ENCODE data around the gene TRAF4.

GRCh38 chr17:28774206-28774605 lies 30.4 kb downstream of the TRAF4 start:
- TF ChIP-seq POLR2AphosphoS5 (IDR thresholded peaks at IDR 0.05; ENCODE audit: low read depth, low read length): no peak
- TF ChIP-seq POLR2A (IDR thresholded peaks at IDR 0.05; ENCODE audit: low read depth, low read length): no peak
